NCI-H1436 treated with DMSO at 0.1 percent for 48 hours (cell line): ENCODE measurements around the gene HECW1.
"Not testable (repeated sequence)": the region's sequence is repeated elsewhere in the genome, so short reads cannot be mapped to it uniquely, and the experiment has no call there.

Experiments used
- DNase-seq: peaks from one replicate; lab custom pipeline; 2025; lab: John Stamatoyannopoulos, UW

HECW1 gene

DNA sequence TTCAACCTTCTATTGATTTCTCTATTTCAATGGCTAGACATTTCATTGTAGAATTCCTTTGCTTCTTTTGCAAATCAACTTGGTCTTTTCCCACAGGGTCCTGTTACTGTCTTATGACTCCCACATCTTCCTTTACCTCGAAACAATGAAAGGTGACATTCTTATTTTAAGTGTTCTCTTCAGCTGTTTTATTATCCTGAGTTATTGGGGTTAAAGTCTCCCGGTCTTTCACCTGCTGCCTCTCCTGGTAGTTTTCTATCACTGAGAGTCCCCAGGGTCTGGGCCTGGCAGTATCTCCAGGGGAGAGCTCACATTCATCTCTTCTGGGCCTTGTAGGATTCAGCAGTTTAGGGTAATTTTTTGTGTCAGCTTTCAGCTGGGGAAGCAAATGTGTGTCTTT lies 95.8 kb downstream of the HECW1 start:
- DNase-seq: no peak

DNA sequence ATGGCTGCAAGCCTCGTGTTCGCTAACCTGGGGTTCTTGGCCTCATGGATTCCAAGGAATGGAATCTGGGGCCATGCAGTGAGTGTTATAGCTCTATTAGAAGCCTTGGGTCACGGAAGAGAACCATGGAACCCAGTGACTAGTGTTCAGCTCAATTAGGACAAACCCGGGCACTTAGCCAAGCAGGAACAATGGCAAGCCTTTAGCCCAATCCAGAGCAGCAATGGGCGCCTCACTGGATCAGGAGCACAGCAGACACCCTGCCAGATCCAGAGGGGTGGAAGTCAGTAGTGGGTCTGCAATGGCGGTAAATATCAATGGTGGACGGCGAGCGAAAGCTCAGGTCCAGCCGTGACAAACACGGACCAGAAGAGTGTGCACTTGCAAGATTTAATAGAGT lies 98.1 kb downstream of the HECW1 start:
- DNase-seq: not testable (repeated sequence)

DNA sequence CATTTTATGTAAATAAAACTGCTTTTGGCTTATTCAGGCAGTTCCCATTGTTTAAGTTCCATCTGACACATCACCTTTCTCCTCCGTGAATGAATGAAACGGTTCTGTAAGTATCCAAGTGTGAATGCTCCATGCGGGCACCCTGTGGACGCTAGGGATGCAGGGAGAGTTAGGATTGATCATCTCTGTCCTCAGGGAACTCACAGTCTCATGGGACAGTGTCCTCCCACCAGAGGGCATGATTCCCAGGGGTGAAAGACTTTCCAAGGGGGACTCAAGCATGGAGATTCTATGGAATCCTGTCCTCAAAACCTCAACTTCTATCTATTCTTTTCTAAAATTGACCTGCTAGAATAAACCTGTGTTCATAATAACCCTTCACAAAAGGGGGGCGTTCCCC lies 98.8 kb downstream of the HECW1 start:
- no peak for DNase-seq

DNA sequence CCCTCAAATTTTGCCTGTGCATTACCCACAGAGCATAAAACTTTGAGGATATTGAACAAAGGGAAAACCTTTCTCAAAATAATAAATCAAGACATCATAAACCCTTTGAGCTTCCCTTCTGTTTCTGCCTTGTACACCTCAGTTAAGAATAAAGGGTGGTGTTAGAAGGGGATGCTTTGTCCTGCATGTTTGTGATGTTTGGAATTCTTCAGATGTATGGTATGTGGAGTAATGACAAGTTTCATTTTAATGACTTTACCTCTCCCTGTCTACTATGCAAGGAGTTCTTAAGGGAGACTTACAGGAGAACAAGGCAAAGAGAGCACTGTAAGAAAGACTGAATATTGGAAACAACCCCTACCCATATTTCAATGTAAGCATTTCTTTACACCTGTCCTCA lies 99.2 kb downstream of the HECW1 start:
- DNase-seq: no peak

DNA sequence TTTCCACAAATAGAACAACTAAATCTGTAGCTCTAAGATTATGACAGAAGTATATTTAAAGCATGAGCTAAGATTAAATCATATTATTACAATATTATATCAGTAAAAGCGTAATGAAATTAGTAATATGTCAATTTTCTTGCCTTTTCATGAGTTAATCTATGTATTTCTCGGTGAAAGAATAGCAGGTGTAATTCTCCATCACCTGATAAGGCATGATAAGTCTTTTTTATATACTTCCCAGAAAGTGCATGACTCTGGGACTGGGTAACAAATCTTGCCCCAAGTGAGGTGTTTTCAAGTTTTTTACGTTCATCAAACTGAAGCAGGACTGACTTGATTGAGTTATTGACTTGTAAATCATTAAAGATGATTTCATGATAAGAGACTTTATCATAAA lies 100.5 kb downstream of the HECW1 start:
- no peak for DNase-seq

DNA sequence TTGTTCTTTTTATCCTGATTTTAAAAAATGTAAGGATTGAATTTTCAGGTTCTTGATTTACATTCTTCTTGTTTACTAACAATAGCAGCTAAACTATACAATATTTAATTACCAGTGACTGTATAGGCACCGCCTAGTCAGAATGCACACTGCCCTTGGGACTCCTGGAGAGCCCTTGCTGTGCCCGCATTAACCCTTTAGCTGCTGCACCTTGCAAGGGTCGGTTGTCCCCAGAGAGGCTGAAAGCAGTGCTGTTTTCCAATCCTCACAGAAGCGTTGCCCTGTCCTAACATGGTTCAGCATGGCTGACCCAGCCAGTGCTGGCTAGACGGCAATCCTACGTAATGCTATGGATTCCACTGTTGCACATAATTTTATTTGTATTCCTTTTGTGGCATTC lies 102.6 kb downstream of the HECW1 start:
- DNase-seq: no peak

DNA sequence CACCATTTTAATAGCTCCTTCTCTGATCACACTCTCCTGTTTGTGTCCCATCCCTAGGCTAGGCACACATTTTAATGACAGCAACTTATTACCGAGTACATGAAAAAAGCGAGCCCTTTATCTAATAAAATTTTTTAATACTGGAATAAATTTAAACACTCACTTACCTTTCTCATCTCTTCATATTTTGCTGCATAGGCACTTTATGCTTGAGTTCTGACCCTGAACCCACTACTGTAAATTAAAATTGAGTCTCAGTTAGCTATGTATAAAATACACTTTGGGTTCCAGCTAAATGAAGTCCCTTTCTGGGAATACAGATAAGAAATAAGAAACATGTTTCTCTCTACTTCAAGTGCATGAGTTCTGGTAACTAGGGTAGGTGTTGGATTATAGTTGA lies 104.6 kb downstream of the HECW1 start:
- no peak for DNase-seq

DNA sequence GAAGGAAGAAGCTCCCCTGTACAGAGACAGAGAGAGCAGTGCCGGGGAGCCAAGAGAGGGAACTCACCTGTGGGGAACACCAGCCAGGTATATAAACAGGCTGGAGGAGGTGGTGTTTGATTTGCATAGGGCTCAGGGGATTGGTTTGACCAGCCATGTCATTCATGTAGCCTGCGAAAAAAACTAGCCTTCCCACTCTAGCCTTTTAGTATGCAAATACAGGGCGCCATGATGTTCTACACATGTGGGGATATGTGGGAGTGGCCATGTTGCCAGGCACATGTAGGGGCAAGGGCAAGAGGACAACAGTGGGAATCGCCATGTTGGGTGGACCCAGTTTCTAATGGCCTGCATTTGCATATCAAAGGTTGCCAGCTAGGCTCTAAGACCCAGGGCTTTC lies 106.5 kb downstream of the HECW1 start:
- DNase-seq: not testable (repeated sequence)

DNA sequence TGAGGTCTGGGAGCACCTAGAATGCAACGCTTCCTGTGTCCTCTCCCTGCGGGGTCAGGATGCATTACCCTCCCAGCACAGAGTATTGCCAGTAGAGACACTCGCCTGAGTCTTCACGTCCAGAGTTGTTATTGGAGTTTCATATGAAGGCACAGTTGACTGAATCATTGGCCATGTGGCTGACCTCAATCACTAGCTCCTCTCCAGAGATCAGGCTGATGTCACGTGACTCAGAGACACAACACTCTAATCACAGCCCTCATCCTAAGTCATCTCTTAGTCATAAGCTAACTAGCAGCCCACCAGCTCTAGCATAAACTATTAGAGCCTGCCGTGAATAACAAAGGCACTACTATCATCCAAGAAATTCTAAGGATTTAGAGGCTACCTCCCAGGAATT lies 107.8 kb downstream of the HECW1 start:
- DNase-seq: no peak

DNA sequence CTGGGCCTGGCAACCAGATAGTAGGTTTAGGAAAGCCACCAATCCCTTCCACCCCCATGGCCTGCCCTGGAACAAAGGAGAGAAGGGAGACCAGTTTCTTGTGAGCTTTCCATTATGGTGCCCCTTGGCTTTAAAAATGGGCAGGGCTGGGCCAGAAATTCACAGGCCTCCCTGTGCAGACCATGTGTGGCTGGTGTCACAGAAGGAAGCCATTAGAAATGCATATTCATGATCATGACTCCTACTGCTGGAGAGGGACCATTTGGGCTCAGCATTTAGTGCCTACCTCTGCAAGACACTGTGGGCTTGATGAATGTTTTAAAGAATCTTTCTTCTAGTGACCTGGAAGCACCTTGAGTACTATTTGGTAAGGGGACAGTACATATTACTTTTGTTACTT lies 108.3 kb downstream of the HECW1 start:
- DNase-seq: no peak

DNA sequence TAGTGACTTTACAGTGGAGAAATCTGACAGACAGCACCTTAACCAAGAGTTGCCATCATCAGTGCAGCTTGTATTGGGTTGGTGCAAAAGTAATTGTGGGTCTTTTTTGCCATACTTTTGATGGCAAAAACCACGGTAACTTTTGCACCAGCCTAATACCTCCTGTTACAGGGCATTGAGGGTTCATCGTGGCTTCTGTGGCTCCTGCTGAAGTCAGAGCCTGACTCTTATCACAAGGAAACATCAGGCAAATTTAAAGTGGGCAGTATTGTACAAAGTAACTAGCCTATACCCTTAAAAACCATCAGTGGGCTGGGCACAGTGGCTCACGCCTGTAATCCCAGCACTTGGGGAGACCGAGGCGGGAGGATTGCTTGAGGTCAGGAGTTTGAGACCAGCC lies 117.4 kb downstream of the HECW1 start:
- DNase-seq: no peak

DNA sequence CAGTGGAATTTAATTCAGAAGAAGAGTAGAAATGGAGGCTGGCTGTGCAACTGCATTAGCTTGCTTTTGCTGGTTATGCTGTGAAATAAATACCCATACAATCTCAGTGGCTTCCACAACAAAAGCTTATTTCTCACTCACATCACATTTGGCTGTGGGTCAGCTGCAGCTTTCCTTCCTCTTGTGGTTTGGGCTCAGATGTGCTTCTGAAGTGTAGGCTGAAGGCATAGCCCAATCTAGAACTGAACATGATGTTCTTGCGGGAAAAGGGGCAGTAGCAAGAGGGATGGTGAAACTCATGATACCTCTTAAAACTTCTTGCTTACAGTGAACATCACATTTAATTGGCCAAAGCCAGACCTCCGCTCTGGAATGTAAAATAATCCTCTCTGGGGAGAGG lies 119.9 kb downstream of the HECW1 start:
- no peak for DNase-seq

DNA sequence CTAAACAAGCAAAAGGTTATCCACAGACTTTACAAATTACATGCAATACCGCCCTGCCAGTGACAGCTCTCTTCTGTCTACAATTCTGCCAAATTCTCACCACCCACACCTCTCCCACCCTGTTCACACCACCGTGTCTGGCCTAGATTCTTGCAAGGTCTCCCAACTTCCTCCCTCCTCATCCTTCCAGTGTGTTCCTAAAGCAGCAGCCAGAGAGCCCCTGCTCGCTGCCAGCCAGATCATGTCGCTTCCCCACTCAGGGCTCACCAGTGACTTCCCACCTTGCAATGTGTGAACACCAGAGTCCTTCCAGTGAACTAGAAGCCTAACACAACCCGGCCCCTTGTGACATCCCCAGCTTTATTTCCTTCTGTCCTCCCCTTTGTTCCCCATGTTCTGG lies 121.6 kb downstream of the HECW1 start:
- no peak for DNase-seq

DNA sequence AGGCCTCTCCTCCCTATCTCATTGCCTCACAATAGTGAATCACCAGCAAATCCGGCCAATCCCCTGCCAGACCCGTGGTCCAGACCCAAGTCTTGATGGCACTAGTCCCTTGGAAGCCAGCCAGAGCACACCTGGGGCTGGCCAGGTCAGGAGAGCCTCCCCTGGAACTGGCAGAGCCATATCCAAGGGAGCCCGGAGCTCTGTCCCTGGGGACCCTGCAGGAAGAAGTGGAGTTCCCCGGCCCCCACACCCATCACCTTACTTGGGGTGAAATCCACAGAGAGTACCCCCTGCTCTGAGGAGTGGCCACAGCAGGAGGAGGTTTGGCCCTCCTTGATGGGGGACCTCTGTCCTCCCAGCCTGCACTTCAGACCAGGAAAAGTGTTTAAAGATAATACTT lies 122.5 kb downstream of the HECW1 start:
- DNase-seq: no peak

DNA sequence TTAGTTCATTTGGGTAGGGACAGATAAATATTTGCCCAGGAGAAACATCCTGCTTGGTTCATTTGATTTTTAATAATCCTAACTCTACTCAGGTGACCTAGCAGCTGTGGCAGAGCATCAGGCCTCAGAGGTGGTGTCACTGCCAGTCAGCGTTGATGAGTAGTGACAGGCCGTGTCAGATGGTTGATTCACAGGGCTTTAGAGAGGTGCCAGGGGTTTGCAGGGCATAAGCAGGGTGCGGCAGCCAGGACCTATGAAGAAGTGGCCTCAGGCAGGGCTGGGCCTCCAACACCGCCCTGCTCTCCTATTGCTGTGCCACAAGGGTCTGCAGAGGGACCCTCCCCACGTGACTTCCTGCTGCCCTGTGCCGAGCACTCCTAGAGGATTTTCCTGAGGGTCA lies 128.1 kb downstream of the HECW1 start:
- DNase-seq: no peak

DNA sequence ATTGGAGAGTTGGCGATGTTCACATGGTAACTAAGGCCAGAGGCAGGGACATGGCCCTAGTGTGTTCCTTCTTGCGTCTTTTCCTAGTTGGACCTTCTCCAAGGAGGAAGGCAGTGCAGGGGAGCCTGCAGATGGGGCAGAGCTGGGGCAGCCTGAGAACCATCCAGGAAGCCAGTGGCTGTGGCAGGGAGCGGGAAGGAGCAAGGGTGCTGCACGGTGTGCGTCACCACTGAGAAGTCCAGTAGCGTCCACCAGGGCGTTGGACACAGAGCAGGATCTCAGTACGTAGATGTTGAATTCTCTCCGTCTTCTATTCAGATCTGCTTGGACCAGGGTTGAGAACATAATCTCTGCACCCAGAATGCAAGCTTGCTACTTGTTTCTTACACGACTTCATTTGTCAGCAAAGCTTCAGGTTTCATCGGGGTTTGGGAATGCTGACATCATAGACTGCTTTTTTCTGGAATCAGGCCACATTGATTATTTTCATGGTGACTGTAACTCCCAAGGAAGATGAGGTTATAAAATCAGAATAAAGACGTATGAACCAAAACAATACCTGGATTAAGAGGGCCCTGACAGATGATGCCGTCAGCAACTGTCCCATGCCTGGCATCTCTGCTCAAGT lies 130.3 kb downstream of the HECW1 start:
- DNase-seq: no peak

DNA sequence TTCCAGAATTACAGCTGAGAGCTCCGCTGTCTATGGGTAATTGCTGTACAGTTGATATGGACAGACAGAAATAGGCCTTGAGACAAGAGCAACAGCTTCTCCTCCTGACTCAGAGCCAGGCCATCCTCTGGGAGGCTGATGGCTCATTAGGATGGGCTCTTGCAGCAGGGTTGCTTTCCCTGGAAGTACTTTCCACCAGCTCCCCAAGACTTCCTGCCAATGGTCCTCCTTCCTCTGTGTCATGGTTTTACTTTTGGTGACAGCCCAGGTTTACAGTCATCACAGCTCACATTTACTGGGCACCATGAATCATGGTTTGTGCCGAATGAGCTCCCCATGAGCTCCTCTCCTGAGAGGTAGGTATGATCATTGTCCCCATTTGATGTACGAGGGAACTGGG lies 131.8 kb downstream of the HECW1 start:
- no peak for DNase-seq

DNA sequence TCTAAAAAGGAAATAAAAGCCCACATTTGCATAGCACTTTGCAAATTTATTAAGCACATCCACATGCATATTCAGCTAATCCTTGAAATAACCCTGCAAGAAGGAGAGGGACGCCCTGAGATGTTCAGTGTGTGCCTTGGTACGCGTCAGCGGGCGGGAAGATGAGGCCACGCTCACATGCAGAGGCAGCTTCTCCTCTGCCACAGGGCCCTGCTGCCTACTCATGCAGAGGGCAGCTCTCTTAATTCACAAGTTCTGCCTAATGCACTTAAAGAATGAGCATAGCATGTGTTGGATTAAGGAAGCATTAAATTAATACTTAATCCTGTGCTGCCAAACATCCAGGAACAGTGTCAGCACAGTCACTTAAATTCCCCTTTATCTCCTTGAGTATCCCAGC lies 132.3 kb downstream of the HECW1 start:
- DNase-seq: no peak

DNA sequence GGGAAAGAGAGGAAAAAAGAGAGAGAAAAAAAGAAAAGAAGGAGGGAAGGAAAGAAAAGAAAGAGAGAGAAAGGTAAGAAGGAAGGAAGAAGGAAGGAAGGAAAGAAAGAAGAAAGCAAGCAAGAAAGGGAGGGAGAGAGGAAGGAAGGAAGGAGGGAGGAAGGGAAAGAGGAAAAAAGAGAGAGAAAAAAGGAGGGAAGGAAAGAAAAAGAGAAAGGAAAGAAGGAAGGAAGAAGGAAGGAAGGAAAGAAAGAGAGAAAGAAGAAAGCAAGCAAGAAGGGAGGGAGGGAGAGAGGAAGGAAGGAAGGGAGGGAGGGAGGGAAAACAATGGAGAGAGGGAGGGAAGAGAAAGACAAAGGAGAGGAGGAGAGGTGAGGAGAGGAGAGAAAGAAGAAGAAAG lies 135.3 kb downstream of the HECW1 start:
- no peak for DNase-seq

DNA sequence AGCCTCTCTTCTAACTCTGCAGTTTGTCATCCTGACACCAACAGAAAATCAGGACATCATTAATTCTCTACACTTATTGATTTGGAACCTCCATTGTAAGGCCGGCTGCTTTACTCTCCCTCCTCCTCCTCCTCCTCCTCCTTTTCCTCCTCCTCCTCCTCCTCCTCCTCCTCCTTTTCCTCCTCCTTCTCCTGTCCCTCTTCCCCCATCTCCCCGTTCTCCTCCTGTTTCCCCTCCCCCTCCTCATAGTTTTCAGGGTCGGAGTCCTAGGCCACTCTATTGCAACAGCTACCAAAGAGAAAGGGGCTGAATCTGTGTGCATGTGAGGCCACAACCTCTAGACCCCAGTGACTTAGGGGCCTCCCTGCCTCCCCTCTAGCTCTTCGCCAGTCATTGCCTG lies 136.1 kb downstream of the HECW1 start:
- DNase-seq: no peak

DNA sequence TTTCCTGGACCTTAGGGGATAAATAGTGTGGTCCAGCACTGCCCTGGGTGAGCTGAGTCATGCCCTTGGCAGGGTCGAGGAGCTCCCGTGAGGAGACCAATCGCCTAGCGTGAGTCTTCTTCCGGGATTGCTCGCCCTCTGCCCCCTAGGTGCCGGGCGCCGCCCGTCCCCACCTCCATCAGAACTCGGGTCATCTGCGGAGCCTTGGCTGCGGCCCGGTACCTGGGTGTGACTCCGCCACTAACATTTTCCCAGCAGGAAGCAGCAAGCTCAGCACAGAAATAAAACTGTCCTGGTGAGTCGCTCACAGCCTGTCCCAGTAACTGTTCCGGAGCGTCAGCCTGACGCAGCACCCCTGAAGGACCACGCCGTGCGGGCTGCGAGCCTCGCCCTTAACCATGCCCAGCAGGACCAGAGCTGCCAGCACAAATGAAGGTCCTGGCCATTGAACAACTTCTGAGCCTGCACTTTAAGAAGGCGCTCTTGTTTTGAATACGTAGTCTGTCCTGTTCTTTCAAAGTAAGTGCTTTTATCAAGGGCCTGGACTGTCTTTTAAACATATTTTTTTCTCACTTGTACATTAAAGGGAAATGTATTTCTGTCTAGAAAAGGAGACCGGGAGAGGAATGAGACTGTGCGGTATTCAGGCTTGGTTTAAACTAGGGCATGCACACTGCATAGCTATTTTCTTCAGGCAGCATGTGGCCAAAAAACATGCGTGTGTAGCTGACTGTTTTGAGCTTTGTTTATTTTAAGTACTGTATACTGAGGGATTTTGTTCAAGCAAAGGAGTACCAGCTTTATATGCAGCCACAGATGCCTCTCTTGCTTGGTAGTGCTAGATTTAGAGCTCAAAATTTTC lies 136.7 kb downstream of the HECW1 start:
- no peak for DNase-seq

DNA sequence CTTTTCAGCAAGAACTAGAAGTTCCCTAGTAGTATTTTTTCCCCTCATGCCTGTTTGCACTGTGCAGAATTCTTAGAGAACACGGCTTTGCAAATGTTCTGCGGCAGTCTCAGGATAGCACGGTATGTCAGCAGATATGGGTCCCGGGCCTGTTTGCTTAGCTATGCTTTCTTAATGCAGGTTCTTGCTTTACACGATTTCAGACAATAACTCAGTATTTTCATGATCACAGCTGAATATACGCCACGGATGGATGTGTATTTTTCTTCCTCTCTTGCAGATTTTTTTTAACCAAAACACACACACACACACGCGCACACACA lies 137.3 kb downstream of the HECW1 start:
- DNase-seq: no peak

DNA sequence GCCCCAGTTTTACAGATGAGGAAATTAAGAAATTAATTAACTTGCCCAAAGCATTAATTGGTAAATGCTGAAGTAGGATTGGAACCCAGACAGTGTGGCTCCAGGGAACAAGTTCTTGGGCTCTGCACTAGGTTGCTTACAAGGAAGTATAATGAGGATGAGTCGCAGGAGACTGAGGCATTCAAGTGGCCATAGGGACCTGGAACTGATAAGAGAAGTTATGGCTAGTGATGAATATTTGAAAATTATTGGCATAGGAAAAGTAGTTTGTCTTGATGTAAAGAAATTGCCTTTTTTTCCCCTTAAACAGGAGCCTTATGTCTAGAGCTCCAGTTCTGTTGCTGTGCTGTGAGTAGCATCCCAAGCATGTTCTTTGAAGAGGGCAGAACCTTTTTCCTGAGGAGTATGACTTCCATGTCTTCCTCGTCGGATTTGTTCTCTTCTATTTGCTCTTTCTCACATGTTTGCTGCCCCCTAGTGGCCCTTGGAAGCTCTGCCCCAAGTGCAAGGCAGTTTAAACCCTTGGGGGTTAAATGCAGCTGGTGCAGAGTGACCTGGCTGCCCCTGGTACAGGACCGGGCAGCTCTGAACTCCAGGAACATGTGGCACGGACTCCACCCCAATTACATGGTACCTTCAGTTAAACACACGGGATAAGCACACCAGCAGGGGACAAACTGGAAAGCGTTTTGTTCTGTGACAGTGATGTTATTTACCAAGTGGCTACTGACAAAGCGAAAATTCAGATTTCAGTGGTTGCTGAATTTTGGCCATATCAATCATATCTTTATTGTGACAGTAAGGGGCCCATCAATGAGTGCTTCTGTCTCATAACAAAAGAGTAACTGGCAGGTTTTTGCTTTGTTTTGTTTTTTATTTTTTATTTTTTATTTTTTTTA lies 148.8 kb downstream of the HECW1 start:
- DNase-seq: no peak
